ENCODE results near the gene ST6GALNAC2. TPM values are rescaled to one million over a fixed set of nuclear protein-coding genes. Genes with fewer than 3 reads are reported as not detected.

ST6GALNAC2 gene
- polyA plus RNA-seq, 1 donor (not counting 4 experiments of a cell fraction or from before 2014, with no cell fraction given) = 45.8 TPM

DNA sequence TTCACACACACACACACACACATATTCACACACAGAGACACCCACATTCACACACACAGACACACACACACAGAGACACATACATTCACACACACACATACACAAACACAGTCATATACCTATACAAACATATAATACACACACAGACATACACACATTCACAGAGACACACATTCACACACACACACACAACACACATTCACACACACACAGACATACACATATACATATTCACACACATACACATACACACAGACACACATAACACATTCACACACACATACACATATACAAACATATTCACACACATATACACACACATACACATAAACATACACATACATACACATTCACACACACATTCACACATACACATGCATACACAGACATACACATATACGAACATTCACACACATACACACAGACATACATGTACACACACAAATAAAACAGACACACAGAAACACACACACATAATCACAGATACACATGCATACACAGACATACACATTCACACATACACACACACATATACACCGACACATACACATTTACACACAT is 37.9 kb downstream of the ST6GALNAC2 start:
- Histone ChIP-seq H3K4me2 (ENCODE audit: control insufficient read depth, extremely low read depth, insufficient read depth, low read depth, low read length) (no peak overlapping the region), H3K27ac (ENCODE audit: control insufficient read depth, insufficient read depth, low read length) (peak overlapping the region; percentile 89), H3K9me1 (ENCODE audit: control insufficient read depth, extremely low read depth, insufficient read depth, low read length) (no peaks in the 10 kb centered on the region), H3K4me1 (ENCODE audit: control insufficient read depth, extremely low read depth, insufficient read depth, low read length) (peaks cover 46% of the 10 kb centered on the region), H3K36me3 (ENCODE audit: control insufficient read depth in 2 of 2, extremely low read depth in 1 of 2, insufficient read depth in 2 of 2, low read length in 2 of 2) (peaks cover 0 to 7% of the 10 kb centered on the region in 2 experiments), H3K9me3 (ENCODE audit: control insufficient read depth, low read depth, low read length) (no peaks in the 10 kb centered on the region), H3K79me2 (ENCODE audit: control insufficient read depth, insufficient read depth, low read length) (peaks cover 14% of the 10 kb centered on the region), H3K9ac (ENCODE audit: control insufficient read depth, extremely low read depth, insufficient read depth, low read length) (peak overlapping the region; percentile 73), H3K4me3 (ENCODE audit: control insufficient read depth in 2 of 3, extremely low read depth in 1 of 3, insufficient read depth in 2 of 3, low read depth in 1 of 3, low read length in 3 of 3) (no peak overlapping the region), H4K20me1 (ENCODE audit: control insufficient read depth, extremely low read depth, insufficient read depth, low read length) (no peaks in the 10 kb centered on the region), H3K27me3 (ENCODE audit: control insufficient read depth, extremely low read depth, insufficient read depth, low read length) (peaks cover 27% of the 10 kb centered on the region), H2AFZ (ENCODE audit: control insufficient read depth, low read length) (no peak overlapping the region)
- DNase-seq (ENCODE audit: low read depth, low spot score) (no peak), FAIRE-seq (no peak)
- dilution Hi-C loops (cut with MboI; ENCODE audit: extremely low pct_ligation_motif_present, low sequenced_read_pairs) = no loop called here
- TF ChIP-seq, protein P1, sequence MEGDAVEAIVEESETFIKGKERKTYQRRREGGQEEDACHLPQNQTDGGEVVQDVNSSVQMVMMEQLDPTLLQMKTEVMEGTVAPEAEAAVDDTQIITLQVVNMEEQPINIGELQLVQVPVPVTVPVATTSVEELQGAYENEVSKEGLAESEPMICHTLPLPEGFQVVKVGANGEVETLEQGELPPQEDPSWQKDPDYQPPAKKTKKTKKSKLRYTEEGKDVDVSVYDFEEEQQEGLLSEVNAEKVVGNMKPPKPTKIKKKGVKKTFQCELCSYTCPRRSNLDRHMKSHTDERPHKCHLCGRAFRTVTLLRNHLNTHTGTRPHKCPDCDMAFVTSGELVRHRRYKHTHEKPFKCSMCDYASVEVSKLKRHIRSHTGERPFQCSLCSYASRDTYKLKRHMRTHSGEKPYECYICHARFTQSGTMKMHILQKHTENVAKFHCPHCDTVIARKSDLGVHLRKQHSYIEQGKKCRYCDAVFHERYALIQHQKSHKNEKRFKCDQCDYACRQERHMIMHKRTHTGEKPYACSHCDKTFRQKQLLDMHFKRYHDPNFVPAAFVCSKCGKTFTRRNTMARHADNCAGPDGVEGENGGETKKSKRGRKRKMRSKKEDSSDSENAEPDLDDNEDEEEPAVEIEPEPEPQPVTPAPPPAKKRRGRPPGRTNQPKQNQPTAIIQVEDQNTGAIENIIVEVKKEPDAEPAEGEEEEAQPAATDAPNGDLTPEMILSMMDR (optimal IDR thresholded peaks at IDR 0.05 in 1 of 3, IDR thresholded peaks at IDR 0.05 in 1 of 3, conservative IDR thresholded peaks at IDR 0.05 in 1 of 3; ENCODE audit: extremely low read depth in 1 of 3, insufficient read depth in 2 of 3, low read length in 3 of 3) = no peak

DNA sequence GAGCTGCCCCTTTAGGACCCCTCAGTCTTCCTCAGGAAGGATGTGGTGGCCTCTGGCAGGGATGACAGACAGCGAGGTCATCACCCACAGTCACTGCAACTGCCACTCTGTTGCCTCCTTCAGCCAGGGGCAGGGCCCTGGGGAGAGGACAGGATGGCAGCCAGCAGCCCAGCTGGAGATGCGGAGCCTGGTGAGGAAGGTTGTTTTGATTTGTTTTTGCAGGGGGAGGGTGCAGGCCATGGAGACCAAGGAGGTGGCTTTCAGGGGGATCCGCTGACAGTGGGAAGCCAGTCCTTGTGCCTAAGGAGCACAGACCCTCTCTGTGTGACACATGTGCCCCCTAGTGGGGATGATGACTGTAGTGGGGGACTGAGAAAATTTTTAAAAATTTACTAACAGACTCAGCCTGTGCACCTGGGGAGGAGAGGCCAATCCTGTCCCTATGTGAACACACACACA is 38.4 kb downstream of the ST6GALNAC2 start:
- Histone ChIP-seq H3K27ac (ENCODE audit: control insufficient read depth, insufficient read depth, low read length) (peak overlapping the region; percentile 89), H3K9me3 (ENCODE audit: control insufficient read depth, low read depth, low read length) (no peaks in the 10 kb centered on the region), H3K9ac (ENCODE audit: control insufficient read depth, extremely low read depth, insufficient read depth, low read length) (peak overlapping the region; percentile 73), H3K4me1 (ENCODE audit: control insufficient read depth, extremely low read depth, insufficient read depth, low read length) (peaks cover 46% of the 10 kb centered on the region), H3K4me2 (ENCODE audit: control insufficient read depth, extremely low read depth, insufficient read depth, low read depth, low read length) (peak overlapping the region; percentile 72), H3K36me3 (ENCODE audit: control insufficient read depth in 2 of 2, extremely low read depth in 1 of 2, insufficient read depth in 2 of 2, low read length in 2 of 2) (peaks cover 0 to 7% of the 10 kb centered on the region in 2 experiments), H3K9me1 (ENCODE audit: control insufficient read depth, extremely low read depth, insufficient read depth, low read length) (no peaks in the 10 kb centered on the region), H3K27me3 (ENCODE audit: control insufficient read depth, extremely low read depth, insufficient read depth, low read length) (peaks cover 32% of the 10 kb centered on the region), H3K79me2 (ENCODE audit: control insufficient read depth, insufficient read depth, low read length) (peaks cover 14% of the 10 kb centered on the region), H2AFZ (ENCODE audit: control insufficient read depth, low read length) (no peak overlapping the region), H4K20me1 (ENCODE audit: control insufficient read depth, extremely low read depth, insufficient read depth, low read length) (no peaks in the 10 kb centered on the region), H3K4me3 (ENCODE audit: control insufficient read depth in 2 of 3, extremely low read depth in 1 of 3, insufficient read depth in 2 of 3, low read depth in 1 of 3, low read length in 3 of 3) (peak overlapping the region in 1 of 3 experiments; percentile 48)
- TF ChIP-seq EZH2 (IDR thresholded peaks at IDR 0.05; ENCODE audit: low read length) = no peak
- TF ChIP-seq, protein P1 (optimal IDR thresholded peaks at IDR 0.05 in 1 of 3, IDR thresholded peaks at IDR 0.05 in 1 of 3, conservative IDR thresholded peaks at IDR 0.05 in 1 of 3; ENCODE audit: extremely low read depth in 1 of 3, insufficient read depth in 2 of 3, low read length in 3 of 3) = peak; percentile 44 to 74 (median 56)
- DNase-seq (ENCODE audit: low read depth, low spot score) (no peak), FAIRE-seq (no peak)
- dilution Hi-C loops (cut with MboI; ENCODE audit: extremely low pct_ligation_motif_present, low sequenced_read_pairs) = no loop called here
